ENCODE results near the gene CCT7. TPM values are rescaled to one million over a fixed set of nuclear protein-coding genes. Genes with fewer than 3 reads are reported as not detected.

Gene CCT7
- total RNA-seq, 1 donor from 2014 or later: 256 TPM

- TF ChIP-seq, protein P1, sequence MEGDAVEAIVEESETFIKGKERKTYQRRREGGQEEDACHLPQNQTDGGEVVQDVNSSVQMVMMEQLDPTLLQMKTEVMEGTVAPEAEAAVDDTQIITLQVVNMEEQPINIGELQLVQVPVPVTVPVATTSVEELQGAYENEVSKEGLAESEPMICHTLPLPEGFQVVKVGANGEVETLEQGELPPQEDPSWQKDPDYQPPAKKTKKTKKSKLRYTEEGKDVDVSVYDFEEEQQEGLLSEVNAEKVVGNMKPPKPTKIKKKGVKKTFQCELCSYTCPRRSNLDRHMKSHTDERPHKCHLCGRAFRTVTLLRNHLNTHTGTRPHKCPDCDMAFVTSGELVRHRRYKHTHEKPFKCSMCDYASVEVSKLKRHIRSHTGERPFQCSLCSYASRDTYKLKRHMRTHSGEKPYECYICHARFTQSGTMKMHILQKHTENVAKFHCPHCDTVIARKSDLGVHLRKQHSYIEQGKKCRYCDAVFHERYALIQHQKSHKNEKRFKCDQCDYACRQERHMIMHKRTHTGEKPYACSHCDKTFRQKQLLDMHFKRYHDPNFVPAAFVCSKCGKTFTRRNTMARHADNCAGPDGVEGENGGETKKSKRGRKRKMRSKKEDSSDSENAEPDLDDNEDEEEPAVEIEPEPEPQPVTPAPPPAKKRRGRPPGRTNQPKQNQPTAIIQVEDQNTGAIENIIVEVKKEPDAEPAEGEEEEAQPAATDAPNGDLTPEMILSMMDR (IDR thresholded peaks at IDR 0.05; ENCODE audit: unreplicated experiment): no peak
- DNase-seq (ENCODE audit: low spot score, unreplicated experiment): no peak
- H3K9me3 Mint-ChIP-seq (ENCODE audit: low read depth): no peaks in the 10 kb centered on the region
- no peaks in the 10 kb centered on the region for H3K4me1 Mint-ChIP-seq (ENCODE audit: low read depth)
- H3K27ac Mint-ChIP-seq: no peak overlapping the region
- no peaks in the 10 kb centered on the region for H3K27me3 Mint-ChIP-seq
- no peak overlapping the region for H3K4me3 Mint-ChIP-seq (ENCODE audit: low read depth)
- peaks cover 2% of the 10 kb centered on the region for H3K36me3 Mint-ChIP-seq (ENCODE audit: insufficient read depth)
These were observed 8.4 kb upstream of the CCT7 start for GRCh38 chr2:73225513-73226360.

DNA sequence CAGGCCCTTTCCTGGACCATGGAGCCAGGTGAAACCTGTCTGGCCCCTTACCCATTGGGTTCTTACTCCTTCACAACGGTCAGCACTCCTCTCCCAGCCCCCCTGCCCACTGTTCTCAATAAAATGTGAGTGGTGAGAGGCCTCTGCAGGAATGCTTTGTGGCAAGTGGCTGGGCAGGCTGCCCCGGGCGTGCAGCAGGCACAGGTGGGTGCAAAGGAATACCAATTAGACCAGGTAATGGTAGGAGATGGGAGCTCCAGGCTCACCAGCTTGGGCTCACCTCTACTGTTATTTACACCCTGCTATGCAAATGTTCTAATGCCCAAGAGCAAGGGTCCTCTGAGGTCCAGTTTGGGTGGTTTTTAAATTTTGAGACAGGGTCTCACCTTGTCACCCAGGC is 7.0 kb upstream of the CCT7 start:
- Mint-ChIP-seq H3K27me3 (no peaks in the 10 kb centered on the region), H3K36me3 (ENCODE audit: insufficient read depth) (no peaks in the 10 kb centered on the region), H3K4me3 (ENCODE audit: low read depth) (no peak overlapping the region), H3K27ac (no peak overlapping the region), H3K4me1 (ENCODE audit: low read depth) (no peaks in the 10 kb centered on the region), H3K9me3 (ENCODE audit: low read depth) (no peaks in the 10 kb centered on the region)
- no peak for DNase-seq (ENCODE audit: low spot score, unreplicated experiment)
- TF ChIP-seq, protein P1 (IDR thresholded peaks at IDR 0.05; ENCODE audit: unreplicated experiment): no peak

DNA sequence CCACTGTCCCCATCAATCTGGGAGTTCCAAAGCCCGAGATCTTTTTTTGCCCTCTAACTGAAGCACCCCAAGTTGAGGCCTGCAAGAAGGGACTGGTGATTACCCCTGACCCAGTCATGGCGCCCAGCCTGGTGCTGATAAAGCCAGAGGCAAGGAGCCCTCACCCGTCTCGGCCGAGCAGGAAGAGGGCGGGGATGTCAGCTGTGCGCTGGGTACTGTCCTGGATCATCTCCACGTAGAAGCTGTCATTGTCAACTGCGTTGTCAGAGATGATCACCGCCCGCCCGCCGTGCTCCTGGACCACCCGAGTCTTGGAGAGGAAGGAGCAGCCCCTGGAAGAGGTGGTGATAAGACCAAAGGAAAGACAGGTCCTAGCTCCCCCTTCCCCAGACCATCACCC is 5.5 kb upstream of the CCT7 start:
- H3K4me1 Mint-ChIP-seq (ENCODE audit: low read depth): peaks cover 3% of the 10 kb centered on the region
- DNase-seq (ENCODE audit: low spot score, unreplicated experiment): no peak
- H3K9me3 Mint-ChIP-seq (ENCODE audit: low read depth): no peaks in the 10 kb centered on the region
- H3K4me3 Mint-ChIP-seq (ENCODE audit: low read depth): no peak overlapping the region
- H3K36me3 Mint-ChIP-seq (ENCODE audit: insufficient read depth): no peaks in the 10 kb centered on the region
- TF ChIP-seq, protein P1 (IDR thresholded peaks at IDR 0.05; ENCODE audit: unreplicated experiment): no peak
- H3K27ac Mint-ChIP-seq: no peak overlapping the region
- H3K27me3 Mint-ChIP-seq: no peaks in the 10 kb centered on the region

DNA sequence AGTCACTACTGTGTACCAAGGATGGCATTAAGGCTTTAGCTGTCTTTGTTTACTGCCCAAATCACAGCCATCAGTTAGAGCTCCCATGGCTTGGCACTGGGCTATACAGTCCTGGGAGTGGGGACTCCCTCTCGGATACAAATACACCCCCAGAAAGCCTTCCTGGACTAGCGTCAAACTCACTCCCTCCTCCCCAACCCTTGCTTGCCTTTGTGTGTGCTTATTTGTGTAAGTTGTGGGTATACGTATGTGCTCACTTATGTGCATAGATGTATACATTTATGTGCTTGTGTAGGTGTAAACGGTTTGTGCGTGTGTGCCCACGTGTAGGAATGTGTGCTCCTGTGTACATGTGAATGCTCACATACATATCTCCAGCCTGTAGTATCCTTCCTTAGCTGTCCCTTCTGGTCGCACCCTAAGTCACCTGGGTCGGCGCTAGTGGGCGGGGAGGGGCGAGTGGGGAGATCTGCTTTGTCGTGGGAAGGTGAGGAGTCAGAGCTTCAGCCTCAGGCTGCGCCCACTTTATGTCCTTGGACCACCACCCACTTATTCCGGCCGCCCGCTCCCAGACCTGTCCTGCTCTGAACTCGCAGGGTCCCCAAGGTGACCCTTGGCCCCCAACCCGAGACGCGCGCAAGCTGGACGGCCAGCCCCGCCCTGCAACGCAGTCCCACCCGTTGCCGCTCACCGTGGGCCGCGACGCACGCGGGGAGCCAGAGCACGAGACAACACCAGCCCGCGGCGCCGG is 1.5 kb upstream of the CCT7 start:
- H3K4me1 Mint-ChIP-seq (ENCODE audit: low read depth): peaks cover 12% of the 10 kb centered on the region
- peak overlapping the region; percentile 80 for H3K27ac Mint-ChIP-seq
- TF ChIP-seq, protein P1 (IDR thresholded peaks at IDR 0.05; ENCODE audit: unreplicated experiment): no peak
- peaks cover 2% of the 10 kb centered on the region for H3K36me3 Mint-ChIP-seq (ENCODE audit: insufficient read depth)
- DNase-seq (ENCODE audit: low spot score, unreplicated experiment): no peak
- H3K9me3 Mint-ChIP-seq (ENCODE audit: low read depth): no peaks in the 10 kb centered on the region
- H3K27me3 Mint-ChIP-seq: no peaks in the 10 kb centered on the region
- H3K4me3 Mint-ChIP-seq (ENCODE audit: low read depth): peak overlapping the region; percentile 94

GRCh38 chr2:73233154-73233931 is 765 bp upstream of the CCT7 start, which contains the start of gene PRADC1:
Gene PRADC1, minus strand, starts transcription at chr2:73233239. Its CDS starts 79 bp downstream, at chr2:73233160.
- Mint-ChIP-seq H3K27me3 (no peaks in the 10 kb centered on the region), H3K4me1 (ENCODE audit: low read depth) (peaks cover 12% of the 10 kb centered on the region), H3K36me3 (ENCODE audit: insufficient read depth) (peaks cover 2% of the 10 kb centered on the region), H3K9me3 (ENCODE audit: low read depth) (no peaks in the 10 kb centered on the region), H3K27ac (peak within 1 kb of the TSS; percentile 98), H3K4me3 (ENCODE audit: low read depth) (peak within 1 kb of the TSS; percentile 94)
- TF ChIP-seq, protein P1 (IDR thresholded peaks at IDR 0.05; ENCODE audit: unreplicated experiment): no peak
- DNase-seq (ENCODE audit: low spot score, unreplicated experiment): peak; percentile 96
